IPS DF 6.9 (cell line): Measurements from ENCODE around the gene ENOX1.
A peak's percentile ranks its signal among the peaks of the same experiment; 100 is the strongest.
"Not testable (repeated sequence)": the region's sequence is repeated elsewhere in the genome, so short reads cannot be mapped to it uniquely, and the experiment has no call there.

ENCODE experiments used
- DNase-seq: peaks from one replicate; pipeline ENCODE4 v3.0.0-alpha.2; 2013; ENCODE audit warnings: low read depth, low spot score
- H3K27ac ChIP-seq: one replicate; pipeline ENCODE4 v1.5.1; 2013; ENCODE audit warnings: low read length, control low read depth
- H3K27me3 ChIP-seq: 2 replicates; pipeline ENCODE4 v1.6.1; 2013; ENCODE audit warnings: mild to moderate bottlenecking, low read length; ENCODE audit not compliant: control insufficient read depth, insufficient read depth
- H3K36me3 ChIP-seq: 2 replicates; pipeline ENCODE4 v1.6.1; 2013; ENCODE audit warnings: low read length; ENCODE audit not compliant: control insufficient read depth, insufficient read depth
- H3K4me1 ChIP-seq: 2 replicates; pipeline ENCODE4 v1.6.1; 2013; ENCODE audit warnings: low read length; ENCODE audit not compliant: control insufficient read depth, insufficient read depth
- H3K4me3 ChIP-seq: 2 replicates; pipeline ENCODE4 v1.5.1; 2013; ENCODE audit warnings: mild to moderate bottlenecking, low read length
- H3K9me3 ChIP-seq: 2 replicates; pipeline ENCODE4 v1.6.1; 2013; ENCODE audit warnings: low read length, inconsistent platforms; ENCODE audit not compliant: control insufficient read depth, insufficient read depth
- WGBS: extraction: QIAGEN DNeasy Blood & Tissue Kit; methylation state at CpG from one replicate; pipeline ENCODE4 v1.1.7; 2013; ENCODE audit warnings: mixed read lengths, missing lambda C conversion rate; ENCODE audit not compliant: insufficient read length, insufficient coverage; 5-methylcytosine and 5-hydroxymethylcytosine counted together

Gene ENOX1

GRCh38 chr13:43786766-43787517 lies at the start of gene ENOX1:
Gene ENOX1 (minus strand): TSS chr13:43786972.
- WGBS: no CpG with 5 or more reads among the region's 93 CpGs
- Histone ChIP-seq H3K9me3 (no peaks in the 10 kb centered on the region), H3K27me3 (peaks cover 10% of the 10 kb centered on the region; the same call in 1 of the 2 replicates), H3K4me1 (0 out of 2 replicates have a peak, but pooled peaks cover 1% of the 10 kb centered on the region), H3K36me3 (no peaks in the 10 kb centered on the region), H3K27ac (no peak within 1 kb of the TSS), H3K4me3 (peak within 1 kb of the TSS; percentile 65; the same call in 1 of the 2 replicates)
- DNase-seq: no peak

GRCh38 chr13:43835701-43836100 lies 48.9 kb upstream of the ENOX1 start:
- H3K36me3 ChIP-seq: no peaks in the 10 kb centered on the region
- H3K27ac ChIP-seq: no peak overlapping the region
- no peaks in the 10 kb centered on the region for H3K27me3 ChIP-seq
- no peak overlapping the region for H3K4me3 ChIP-seq
- H3K9me3 ChIP-seq: no peaks in the 10 kb centered on the region
- no peaks in the 10 kb centered on the region for H3K4me1 ChIP-seq
- WGBS: no CpG with 5 or more reads among the region's 2 CpGs
- no peak for DNase-seq

- Histone ChIP-seq H3K9me3 (no peaks in the 10 kb centered on the region), H3K27ac (no peak overlapping the region), H3K4me1 (no peaks in the 10 kb centered on the region), H3K4me3 (no peak overlapping the region), H3K36me3 (no peaks in the 10 kb centered on the region), H3K27me3 (no peaks in the 10 kb centered on the region)
- DNase-seq: no peak
- no CpG with 5 or more reads among the region's 2 CpGs for WGBS
These were observed 44.3 kb upstream of the ENOX1 start for GRCh38 chr13:43831088-43831487.

- Histone ChIP-seq H3K9me3 (no peaks in the 10 kb centered on the region), H3K4me3 (no peak overlapping the region), H3K4me1 (no peaks in the 10 kb centered on the region), H3K27me3 (no peaks in the 10 kb centered on the region), H3K27ac (no peak overlapping the region), H3K36me3 (no peaks in the 10 kb centered on the region)
- WGBS: no CpG with 5 or more reads among the region's 5 CpGs
- no peak for DNase-seq
These were observed 43.7 kb upstream of the ENOX1 start for GRCh38 chr13:43830497-43830881.

- H3K4me3 ChIP-seq, H3K36me3 ChIP-seq, DNase-seq, H3K9me3 ChIP-seq, H3K4me1 ChIP-seq, H3K27ac ChIP-seq, H3K27me3 ChIP-seq: not testable (repeated sequence)
- WGBS: no CpG with 5 or more reads among the region's 1 CpG
These were observed 37.9 kb upstream of the ENOX1 start for GRCh38 chr13:43824656-43825055.

- no peaks in the 10 kb centered on the region for H3K36me3 ChIP-seq
- WGBS: no CpG with 5 or more reads among the region's 1 CpG
- no peak overlapping the region for H3K27ac ChIP-seq
- H3K27me3 ChIP-seq: no peaks in the 10 kb centered on the region
- no peak overlapping the region for H3K4me3 ChIP-seq
- H3K4me1 ChIP-seq: no peaks in the 10 kb centered on the region
- H3K9me3 ChIP-seq: no peaks in the 10 kb centered on the region
- no peak for DNase-seq
These were observed 36.2 kb upstream of the ENOX1 start for GRCh38 chr13:43822969-43823368.

- no peaks in the 10 kb centered on the region for H3K27me3 ChIP-seq
- H3K9me3 ChIP-seq: no peaks in the 10 kb centered on the region
- no peaks in the 10 kb centered on the region for H3K4me1 ChIP-seq
- no peak for DNase-seq
- H3K4me3 ChIP-seq: no peak overlapping the region
- H3K27ac ChIP-seq: no peak overlapping the region
- no CpG with 5 or more reads among the region's 4 CpGs for WGBS
- H3K36me3 ChIP-seq: no peaks in the 10 kb centered on the region
These were observed 29.7 kb upstream of the ENOX1 start for GRCh38 chr13:43816401-43816889.

- no peak for DNase-seq
- no peak overlapping the region for H3K27ac ChIP-seq
- H3K27me3 ChIP-seq: no peaks in the 10 kb centered on the region
- WGBS: no CpG with 5 or more reads among the region's 2 CpGs
- no peaks in the 10 kb centered on the region for H3K4me1 ChIP-seq
- H3K4me3 ChIP-seq: no peak overlapping the region
- H3K9me3 ChIP-seq: no peaks in the 10 kb centered on the region
- no peaks in the 10 kb centered on the region for H3K36me3 ChIP-seq
These were observed 28.4 kb upstream of the ENOX1 start for GRCh38 chr13:43815204-43815603.

GRCh38 chr13:43808676-43809075 lies 21.9 kb upstream of the ENOX1 start:
- no peak for DNase-seq
- H3K4me1 ChIP-seq: peaks cover 4% of the 10 kb centered on the region; the same call in 1 of the 2 replicates
- no peak overlapping the region for H3K4me3 ChIP-seq
- no peak overlapping the region for H3K27ac ChIP-seq
- no peaks in the 10 kb centered on the region for H3K9me3 ChIP-seq
- H3K27me3 ChIP-seq: no peaks in the 10 kb centered on the region
- H3K36me3 ChIP-seq: no peaks in the 10 kb centered on the region

- Histone ChIP-seq H3K9me3 (no peaks in the 10 kb centered on the region), H3K27me3 (no peaks in the 10 kb centered on the region), H3K4me1 (peaks cover 4% of the 10 kb centered on the region; the same call in 1 of the 2 replicates), H3K27ac (no peak overlapping the region), H3K36me3 (no peaks in the 10 kb centered on the region), H3K4me3 (no peak overlapping the region)
- WGBS: no CpG with 5 or more reads among the region's 6 CpGs
- no peak for DNase-seq
These were observed 18.9 kb upstream of the ENOX1 start for GRCh38 chr13:43805681-43806128.

GRCh38 chr13:43805071-43805468 lies 18.3 kb upstream of the ENOX1 start:
- Histone ChIP-seq H3K4me3 (no peak overlapping the region), H3K4me1 (peaks cover 4% of the 10 kb centered on the region; the same call in 1 of the 2 replicates), H3K27ac (no peak overlapping the region), H3K27me3 (no peaks in the 10 kb centered on the region), H3K36me3 (no peaks in the 10 kb centered on the region), H3K9me3 (no peaks in the 10 kb centered on the region)
- WGBS: no CpG with 5 or more reads among the region's 3 CpGs
- no peak for DNase-seq
